Neural progenitor cell (in vitro differentiated cells): ENCODE measurements around the gene TSPAN16. TPM values are rescaled to one million over a fixed set of nuclear protein-coding genes. Genes with fewer than 3 reads are reported as not detected.

ENCODE experiments used
- DNase-seq: peaks from one replicate; pipeline ENCODE4 v3.0.0-alpha.2; 2016; ENCODE audit warnings: low spot score
- H2AFZ ChIP-seq: fragments of 200-600 bp; sonication (generic); replicated peaks from 2 replicates; pipeline ENCODE4 v1.6.1; 2016; ENCODE audit warnings: antibody characterized with exemption
- H3F3A ChIP-seq: fragments of 200-600 bp; sonication (generic); 2 replicates; pipeline ENCODE4 v1.6.1; 2016; ENCODE audit warnings: antibody characterized with exemption, low read depth
- H3K27ac ChIP-seq: fragments of 200-600 bp; sonication (generic); 2 replicates; pipeline ENCODE4 v1.5.1; 2016; ENCODE audit warnings: mild to moderate bottlenecking
- H3K27me3 ChIP-seq: fragments of 200-600 bp; sonication (generic); 2 replicates; pipeline ENCODE4 v1.6.1; 2016; ENCODE audit warnings: mild to moderate bottlenecking, moderate library complexity
- H3K36me3 ChIP-seq: fragments of 200-600 bp; sonication (generic); 2 replicates; pipeline ENCODE4 v1.5.1; 2016
- H3K4me1 ChIP-seq: fragments of 200-600 bp; sonication (generic); 2 replicates; pipeline ENCODE4 v1.6.1; 2016; ENCODE audit warnings: mixed run types
- H3K4me2 ChIP-seq: fragments of 200-600 bp; sonication (generic); 2 replicates; pipeline ENCODE4 v1.6.1; 2016
- H3K4me3 ChIP-seq: fragments of 200-600 bp; sonication (generic); 2 replicates; pipeline ENCODE4 v1.5.1; 2016
- H3K79me2 ChIP-seq: fragments of 200-600 bp; sonication (generic); 2 replicates; pipeline ENCODE4 v1.6.1; 2016; ENCODE audit warnings: low read depth
- H3K9ac ChIP-seq: fragments of 200-600 bp; sonication (generic); 2 replicates; pipeline ENCODE4 v1.6.1; 2016
- H3K9me3 ChIP-seq: fragments of 200-600 bp; sonication (generic); 2 replicates; pipeline ENCODE4 v1.5.1; 2016; ENCODE audit warnings: low read depth
- H4K20me1 ChIP-seq: fragments of 200-600 bp; sonication (generic); 2 replicates; pipeline ENCODE4 v1.6.1; 2016; ENCODE audit warnings: low read depth
- H3K27ac Mint-ChIP-seq: 3 replicates; pipeline ENCODE4 v1.8.0; 2021; ENCODE audit warnings: mixed read lengths
- H3K27me3 Mint-ChIP-seq: 2 replicates; pipeline ENCODE4 v1.8.0; 2022; ENCODE audit warnings: low read depth, mild to moderate bottlenecking, inconsistent platforms, moderate library complexity, mixed read lengths; ENCODE audit not compliant: insufficient read depth
- H3K36me3 Mint-ChIP-seq: 3 replicates; pipeline ENCODE4 v1.8.0; 2021; ENCODE audit warnings: mixed read lengths
- H3K4me1 Mint-ChIP-seq: 3 replicates; pipeline ENCODE4 v1.8.0; 2021; ENCODE audit warnings: mixed read lengths
- H3K4me3 Mint-ChIP-seq: 3 replicates; pipeline ENCODE4 v1.8.0; 2021; ENCODE audit warnings: mild to moderate bottlenecking, moderate library complexity, mixed read lengths
- H3K9me3 Mint-ChIP-seq: 3 replicates; pipeline ENCODE4 v1.8.0; 2020; ENCODE audit warnings: mixed read lengths
- EZH2 ChIP-seq: fragments of 200-600 bp; sonication (generic); IDR thresholded peaks from 2 replicates; pipeline ENCODE4 v1.6.1; 2017; ENCODE audit warnings: antibody characterized with exemption, mild to moderate bottlenecking, moderate library complexity
- EZH2phosphoT487 ChIP-seq: fragments of 200-600 bp; sonication (generic); IDR thresholded peaks from 2 replicates; pipeline ENCODE4 v1.6.1; 2017; ENCODE audit warnings: antibody characterized with exemption
- total RNA-seq: library from RNA; depleted of rRNA; stranded (reverse); fragments of >200 nt; gene quantifications from 2 replicates; pipeline ENCODE4 v1.2.3, GENCODE V29; 2015; ENCODE audit warnings: low replicate concordance
- TF ChIP-seq, protein P1 (sequence below): fragments of 200-600 bp; sonication (generic); IDR thresholded peaks from 2 replicates; pipeline ENCODE4 v1.5.1; 2017; ENCODE audit warnings: antibody characterized with exemption, mild to moderate bottlenecking

TSPAN16 gene
- total RNA-seq, 1 donor from 2014 or later, result not detected

DNA sequence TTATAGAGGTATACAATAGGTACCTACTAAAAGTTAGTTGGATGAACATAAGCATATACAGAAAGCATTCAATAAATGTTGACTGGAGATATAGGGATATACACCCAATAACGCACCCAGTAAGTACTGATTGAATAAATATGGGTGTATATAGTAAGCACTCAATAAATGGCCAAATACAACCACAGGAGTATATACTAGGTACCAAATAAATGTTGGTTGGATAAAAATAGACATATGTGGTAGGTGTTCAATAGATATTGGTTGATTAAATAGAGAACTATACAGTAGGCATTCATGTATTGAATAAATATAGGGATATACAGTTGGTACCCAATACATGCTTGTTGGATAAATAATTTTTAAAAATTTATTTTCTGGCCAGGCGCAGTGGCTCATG lies 47.1 kb upstream of the TSPAN16 start:
- Histone ChIP-seq H3K27me3 (no peaks in the 10 kb centered on the region), H3K27ac (no peak overlapping the region), H3K79me2 (no peaks in the 10 kb centered on the region), H2AFZ (no peak overlapping the region), H3K4me1 (no peaks in the 10 kb centered on the region), H3F3A (no peaks in the 10 kb centered on the region), H3K9ac (no peak overlapping the region), H4K20me1 (no peaks in the 10 kb centered on the region), H3K4me3 (no peak overlapping the region), H3K36me3 (no peaks in the 10 kb centered on the region), H3K9me3 (no peaks in the 10 kb centered on the region), H3K4me2 (no peak overlapping the region)
- TF ChIP-seq, protein P1, sequence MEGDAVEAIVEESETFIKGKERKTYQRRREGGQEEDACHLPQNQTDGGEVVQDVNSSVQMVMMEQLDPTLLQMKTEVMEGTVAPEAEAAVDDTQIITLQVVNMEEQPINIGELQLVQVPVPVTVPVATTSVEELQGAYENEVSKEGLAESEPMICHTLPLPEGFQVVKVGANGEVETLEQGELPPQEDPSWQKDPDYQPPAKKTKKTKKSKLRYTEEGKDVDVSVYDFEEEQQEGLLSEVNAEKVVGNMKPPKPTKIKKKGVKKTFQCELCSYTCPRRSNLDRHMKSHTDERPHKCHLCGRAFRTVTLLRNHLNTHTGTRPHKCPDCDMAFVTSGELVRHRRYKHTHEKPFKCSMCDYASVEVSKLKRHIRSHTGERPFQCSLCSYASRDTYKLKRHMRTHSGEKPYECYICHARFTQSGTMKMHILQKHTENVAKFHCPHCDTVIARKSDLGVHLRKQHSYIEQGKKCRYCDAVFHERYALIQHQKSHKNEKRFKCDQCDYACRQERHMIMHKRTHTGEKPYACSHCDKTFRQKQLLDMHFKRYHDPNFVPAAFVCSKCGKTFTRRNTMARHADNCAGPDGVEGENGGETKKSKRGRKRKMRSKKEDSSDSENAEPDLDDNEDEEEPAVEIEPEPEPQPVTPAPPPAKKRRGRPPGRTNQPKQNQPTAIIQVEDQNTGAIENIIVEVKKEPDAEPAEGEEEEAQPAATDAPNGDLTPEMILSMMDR, result no peak
- TF ChIP-seq EZH2phosphoT487 (no peak), EZH2 (no peak)
- Mint-ChIP-seq H3K9me3 (no peaks in the 10 kb centered on the region), H3K4me1 (peaks cover under 1% of the 10 kb centered on the region), H3K4me3 (no peak overlapping the region), H3K27ac (no peak overlapping the region), H3K27me3 (peaks cover 6% of the 10 kb centered on the region), H3K36me3 (no peaks in the 10 kb centered on the region)
- no peak for DNase-seq

GRCh38 chr19:11251217-11251616 lies 44.7 kb upstream of the TSPAN16 start:
- no peaks in the 10 kb centered on the region for H3K9me3 ChIP-seq
- peaks cover 2% of the 10 kb centered on the region for H3K27me3 Mint-ChIP-seq
- no peaks in the 10 kb centered on the region for H3K9me3 Mint-ChIP-seq
- no peak overlapping the region for H3K4me3 ChIP-seq
- H3K4me1 Mint-ChIP-seq, result peaks cover 3% of the 10 kb centered on the region
- no peaks in the 10 kb centered on the region for H3F3A ChIP-seq
- H3K4me1 ChIP-seq, result no peaks in the 10 kb centered on the region
- no peaks in the 10 kb centered on the region for H3K36me3 Mint-ChIP-seq
- no peaks in the 10 kb centered on the region for H3K27me3 ChIP-seq
- no peak for DNase-seq
- no peak overlapping the region for H3K9ac ChIP-seq
- no peaks in the 10 kb centered on the region for H4K20me1 ChIP-seq
- no peak overlapping the region for H2AFZ ChIP-seq
- TF ChIP-seq EZH2 (no peak), EZH2phosphoT487 (no peak)
- TF ChIP-seq, protein P1, result no peak
- no peak overlapping the region for H3K4me3 Mint-ChIP-seq
- H3K27ac ChIP-seq, result no peak overlapping the region
- no peak overlapping the region for H3K27ac Mint-ChIP-seq
- H3K4me2 ChIP-seq, result no peak overlapping the region
- no peaks in the 10 kb centered on the region for H3K36me3 ChIP-seq
- H3K79me2 ChIP-seq, result no peaks in the 10 kb centered on the region

- no peak overlapping the region for H3K9ac ChIP-seq
- DNase-seq, result no peak
- Mint-ChIP-seq H3K27ac (no peak overlapping the region), H3K4me1 (peaks cover 4% of the 10 kb centered on the region), H3K27me3 (peaks cover 2% of the 10 kb centered on the region), H3K9me3 (no peaks in the 10 kb centered on the region), H3K36me3 (no peaks in the 10 kb centered on the region), H3K4me3 (no peak overlapping the region)
- H3F3A ChIP-seq, result no peaks in the 10 kb centered on the region
- no peaks in the 10 kb centered on the region for H3K4me1 ChIP-seq
- no peak for TF ChIP-seq EZH2
- TF ChIP-seq, protein P1, result no peak
- no peak for TF ChIP-seq EZH2phosphoT487
- no peak overlapping the region for H3K4me3 ChIP-seq
- H3K9me3 ChIP-seq, result no peaks in the 10 kb centered on the region
- H2AFZ ChIP-seq, result no peak overlapping the region
- no peak overlapping the region for H3K27ac ChIP-seq
- H4K20me1 ChIP-seq, result no peaks in the 10 kb centered on the region
- no peaks in the 10 kb centered on the region for H3K36me3 ChIP-seq
- H3K4me2 ChIP-seq, result no peak overlapping the region
- H3K27me3 ChIP-seq, result no peaks in the 10 kb centered on the region
- H3K79me2 ChIP-seq, result no peaks in the 10 kb centered on the region
These were observed 44.2 kb upstream of the TSPAN16 start for GRCh38 chr19:11251650-11252314.
